Measurements from ENCODE around the gene HOXA1.
"Not testable (repeated sequence)": the region's sequence is repeated elsewhere in the genome, so short reads cannot be mapped to it uniquely, and the experiment has no call there.

Gene HOXA1

DNA sequence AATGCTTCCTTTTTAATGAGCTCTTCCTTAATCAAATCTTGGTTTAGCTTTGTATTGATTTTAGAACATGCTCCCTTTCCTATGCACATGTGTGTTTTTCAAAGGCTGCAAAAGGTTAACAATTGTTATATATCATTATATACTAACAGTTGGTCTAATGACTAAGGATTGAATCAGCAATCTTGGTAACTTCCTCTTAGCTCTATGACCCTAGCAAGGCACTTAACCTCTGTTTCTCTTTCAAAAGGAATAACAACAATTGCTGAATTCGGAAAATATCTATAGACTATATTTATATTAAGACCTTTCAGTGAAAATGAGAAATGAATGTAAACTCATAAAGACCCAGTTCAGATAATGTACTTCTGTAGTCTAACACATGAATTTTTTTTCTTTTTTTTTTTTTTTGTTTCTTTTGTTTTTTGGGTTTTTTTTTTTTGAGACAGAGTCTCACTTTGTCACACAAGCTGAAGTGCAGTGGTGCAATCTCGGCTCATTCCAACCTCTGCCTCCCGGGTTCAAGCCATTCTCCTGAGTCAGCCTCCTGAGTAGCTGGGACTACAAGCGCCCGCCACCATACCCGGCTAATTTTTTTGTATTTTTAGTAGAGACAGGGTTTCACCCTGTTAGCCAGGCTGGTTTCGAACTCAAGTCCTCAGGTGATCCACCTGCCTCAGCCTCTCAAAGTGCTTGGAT lies 48.8 kb downstream of the HOXA1 start:
- DNase-seq (ENCODE audit: low read depth): peak; percentile 80

DNA sequence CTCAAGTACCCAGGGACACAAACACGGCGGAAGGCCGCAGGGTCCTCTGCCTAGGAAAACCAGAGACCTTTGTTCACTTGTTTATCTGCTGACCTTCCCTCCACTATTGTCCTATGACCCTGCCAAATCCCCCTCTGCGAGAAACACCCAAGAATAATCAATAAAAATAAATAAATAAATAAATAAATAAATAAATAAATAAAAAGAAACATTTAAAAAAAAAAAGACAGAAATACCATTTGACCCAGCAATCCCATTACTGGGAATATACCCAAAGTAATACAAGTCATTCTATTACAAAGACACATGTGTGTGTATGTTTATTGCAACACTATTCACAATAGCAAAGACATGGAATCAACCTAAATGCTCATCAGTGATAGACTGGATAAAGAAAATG lies 49.8 kb downstream of the HOXA1 start:
- not testable (repeated sequence) for DNase-seq (ENCODE audit: low read depth)

DNA sequence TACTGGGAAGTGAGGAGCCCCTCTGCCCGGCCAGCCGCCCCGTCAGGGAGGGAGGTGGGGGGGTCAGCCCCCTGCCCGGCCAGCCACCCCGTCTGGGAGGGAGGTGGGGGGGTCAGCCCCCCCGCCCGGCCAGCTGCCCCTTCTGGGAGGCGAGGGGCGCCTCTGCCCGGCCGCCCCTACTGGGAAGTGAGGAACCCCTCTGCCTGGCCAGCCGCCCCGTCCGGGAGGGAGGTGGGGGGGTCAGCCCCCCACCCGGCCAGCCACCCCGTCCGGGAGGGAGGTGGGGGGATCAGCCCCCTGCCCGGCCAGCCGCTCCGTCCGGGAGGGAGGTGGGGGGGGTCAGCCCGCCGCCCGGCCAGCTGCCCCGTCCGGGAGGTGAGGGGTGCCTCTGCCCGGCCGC lies 50.7 kb downstream of the HOXA1 start:
- DNase-seq (ENCODE audit: low read depth): not testable (repeated sequence)

All from EH (cell line).